Peyer's patch (tissue), 4 donors: ENCODE results near the gene PDLIM5. TPM values are rescaled to one million over a fixed set of nuclear protein-coding genes. Genes with fewer than 3 reads are reported as not detected.

Source experiments
- DNase-seq, 3 donors: peaks; one replicate each; pipeline ENCODE4 v3.0.0-alpha.2; 2017 to 2019
- H3K27ac ChIP-seq, 4 donors: fragments of 200-600 bp; sonication (generic); one replicate each; pipeline ENCODE4 v1.5.1; 2016 to 2019
- H3K27me3 ChIP-seq, 2 donors: fragments of 200-600 bp; sonication (generic); one replicate each; pipeline ENCODE4 v1.5.1; 2019
- H3K36me3 ChIP-seq, 3 donors: fragments of 200-600 bp; sonication (generic); one replicate each; pipeline ENCODE4 v1.5.1; 2016 to 2019
- H3K4me1 ChIP-seq, 4 donors: fragments of 200-600 bp; sonication (generic); one replicate each; pipeline ENCODE4 v1.5.1; 2016 to 2019
- H3K4me3 ChIP-seq, 4 donors: fragments of 200-600 bp; sonication (generic); 1 replicate in 3 of 4; 2 replicates in 1 of 4; pipeline ENCODE4 v1.5.1; 2016 to 2019; ENCODE audit warnings: mild to moderate bottlenecking in 1 of 4
- H3K9me3 ChIP-seq, 4 donors: fragments of 200-600 bp; sonication (generic); one replicate each; pipeline ENCODE4 v1.5.1; 2016 to 2019; ENCODE audit warnings: mild to moderate bottlenecking in 1 of 4
- CTCF ChIP-seq, 6 experiments: fragments of 450-650 bp in 4 of 6; fragments of 200-600 bp in 2 of 6; sonication (generic) in 1 of 6; IDR thresholded peaks; one replicate each; pipeline ENCODE4 v1.5.1; 2017 to 2019; ENCODE audit warnings: antibody characterized with exemption in 6 of 6, mild to moderate bottlenecking in 3 of 6, moderate library complexity in 1 of 6
- POLR2A ChIP-seq, 2 donors: fragments of 450-650 bp; IDR thresholded peaks; one replicate each; pipeline ENCODE4 v1.5.1; 2017; ENCODE audit warnings: antibody characterized with exemption in 2 of 2, mild to moderate bottlenecking in 2 of 2, moderate library complexity in 2 of 2
- total RNA-seq, 4 donors: library from RNA; depleted of rRNA; stranded (reverse); fragments of >200 nt; gene quantifications; one replicate each; pipeline ENCODE4 v1.1.0, GENCODE V29; 2016

PDLIM5 gene
- total RNA-seq, 4 donors from 2014 or later = 112 to 197 (median 158) TPM

GRCh38 chr4:94545296-94545695, 93.6 kb downstream of the PDLIM5 start:
- no peak for TF ChIP-seq POLR2A (IDR thresholded peaks at IDR 0.05)
- no peak for TF ChIP-seq CTCF (IDR thresholded peaks at IDR 0.05)
- DNase-seq = no peak

GRCh38 chr4:94546949-94547348, 95.2 kb downstream of the PDLIM5 start:
- Histone ChIP-seq H3K27ac (no peak overlapping the region), H3K27me3 (no peaks in the 10 kb centered on the region), H3K9me3 (no peaks in the 10 kb centered on the region), H3K36me3 (no peaks in the 10 kb centered on the region), H3K4me1 (peaks cover 0 to 5% (median 0%) of the 10 kb centered on the region in 4 donors), H3K4me3 (no peak overlapping the region)
- no peak for TF ChIP-seq POLR2A (IDR thresholded peaks at IDR 0.05)
- TF ChIP-seq CTCF (IDR thresholded peaks at IDR 0.05) = no peak
- no peak for DNase-seq

More at GRCh38 chr4:94545296-94545695, 93.6 kb downstream of the PDLIM5 start:
- Histone ChIP-seq H3K36me3 (no peaks in the 10 kb centered on the region), H3K4me3 (no peak overlapping the region), H3K4me1 (peaks cover 0 to 5% (median 0%) of the 10 kb centered on the region in 4 donors), H3K9me3 (no peaks in the 10 kb centered on the region), H3K27me3 (no peaks in the 10 kb centered on the region), H3K27ac (no peak overlapping the region)

- H3K36me3 ChIP-seq = no peaks in the 10 kb centered on the region
- peaks cover 0 to 5% (median 0%) of the 10 kb centered on the region in 4 donors for H3K4me1 ChIP-seq
- H3K27ac ChIP-seq = no peak overlapping the region
- TF ChIP-seq POLR2A (IDR thresholded peaks at IDR 0.05) (no peak), CTCF (IDR thresholded peaks at IDR 0.05) (no peak)
- H3K4me3 ChIP-seq = no peak overlapping the region
- H3K27me3 ChIP-seq = no peaks in the 10 kb centered on the region
- no peak for DNase-seq
- no peaks in the 10 kb centered on the region for H3K9me3 ChIP-seq
Measured at GRCh38 chr4:94548571-94548970, 96.8 kb downstream of the PDLIM5 start.

GRCh38 chr4:94550352-94550751, 98.6 kb downstream of the PDLIM5 start:
- H3K4me3 ChIP-seq = no peak overlapping the region
- DNase-seq = no peak
- H3K27ac ChIP-seq = no peak overlapping the region
- TF ChIP-seq CTCF (IDR thresholded peaks at IDR 0.05) (no peak), POLR2A (IDR thresholded peaks at IDR 0.05) (no peak)
- no peaks in the 10 kb centered on the region for H3K9me3 ChIP-seq
- no peaks in the 10 kb centered on the region for H3K36me3 ChIP-seq
- no peaks in the 10 kb centered on the region for H3K27me3 ChIP-seq
- peaks cover 0 to 5% (median 0%) of the 10 kb centered on the region in 4 donors for H3K4me1 ChIP-seq

- no peaks in the 10 kb centered on the region for H3K9me3 ChIP-seq
- no peak overlapping the region for H3K27ac ChIP-seq
- H3K4me1 ChIP-seq = peaks cover 0 to 5% (median 0%) of the 10 kb centered on the region in 4 donors
- no peak overlapping the region for H3K4me3 ChIP-seq
- DNase-seq = no peak
- no peaks in the 10 kb centered on the region for H3K36me3 ChIP-seq
- TF ChIP-seq CTCF (IDR thresholded peaks at IDR 0.05) (no peak), POLR2A (IDR thresholded peaks at IDR 0.05) (no peak)
- H3K27me3 ChIP-seq = no peaks in the 10 kb centered on the region
Measured at GRCh38 chr4:94550851-94551250, 99.1 kb downstream of the PDLIM5 start.
